Prostate gland (tissue), 2 donors: ENCODE measurements around the gene PRR7. TPM values are rescaled to one million over a fixed set of nuclear protein-coding genes. Genes with fewer than 3 reads are reported as not detected.

Experiments used
- DNase-seq: peaks from one replicate; pipeline ENCODE4 v3.0.0-alpha.2; 2019; ENCODE audit warnings: low spot score
- H3K27ac ChIP-seq, 2 donors: fragments of 200-600 bp; sonication (generic); 2 replicates each; pipeline ENCODE4 v1.5.1; 2017 to 2019
- H3K27me3 ChIP-seq: fragments of 200-600 bp; sonication (generic); replicated peaks from 2 replicates; pipeline ENCODE4 v1.5.1; 2019; ENCODE audit not compliant: insufficient read depth
- H3K36me3 ChIP-seq, 2 donors: fragments of 200-600 bp; sonication (generic); 1 replicate in 1 of 2; 2 replicates in 1 of 2; pipeline versions ENCODE4 v1.5.1 to v1.8.1; 2017 to 2019
- H3K4me1 ChIP-seq: fragments of 200-600 bp; sonication (generic); replicated peaks from 2 replicates; pipeline ENCODE4 v1.5.1; 2019
- H3K4me3 ChIP-seq, 2 donors: fragments of 200-600 bp; sonication (generic); 2 replicates each; pipeline ENCODE4 v1.5.1; 2017 to 2019
- H3K9me3 ChIP-seq: fragments of 200-600 bp; sonication (generic); 2 replicates; pipeline ENCODE4 v1.5.1; 2017
- CTCF ChIP-seq, 4 experiments: fragments of 200-600 bp in 2 of 4; fragments of 450-650 bp in 2 of 4; sonication (generic) in 2 of 4; IDR thresholded peaks; 1 replicate in 3 of 4; 2 replicates in 1 of 4; pipeline ENCODE4 v1.5.1; 2016 to 2019; ENCODE audit warnings: antibody characterized with exemption in 4 of 4, mild to moderate bottlenecking in 2 of 4, moderate library complexity in 2 of 4
- POLR2A ChIP-seq: fragments of 450-650 bp; IDR thresholded peaks from one replicate; pipeline ENCODE4 v1.6.1; 2016; ENCODE audit warnings: antibody characterized with exemption, mild to moderate bottlenecking
- POLR2AphosphoS5 ChIP-seq: sonication (generic); formaldehyde crosslinking; IDR thresholded peaks from one replicate; pipeline ENCODE4 v1.6.1; 2017; ENCODE audit warnings: antibody characterized with exemption
- WGBS: methylation state at CpG from one replicate; pipeline ENCODE4 v1.1.5; 2018; 5-methylcytosine and 5-hydroxymethylcytosine counted together
- intact Hi-C: fragments of 100-400 bp; cut with DNase I; formaldehyde crosslinking; loops from one replicate; pipeline ENCODE4 v1.14.2; 2022
- total RNA-seq, 2 donors: library from RNA; depleted of rRNA; stranded (reverse); fragments of >200 nt; gene quantifications; one replicate each; pipeline ENCODE4 v1.1.0, GENCODE V29; 2016

Gene PRR7
- total RNA-seq, 2 donors from 2014 or later: 8.7 to 11.0 TPM

- 67% methylated on average over 11 of the region's 11 CpGs for WGBS
- no peak for DNase-seq
- Histone ChIP-seq H3K36me3 (no peaks in the 10 kb centered on the region), H3K9me3 (no peaks in the 10 kb centered on the region), H3K27me3 (no peaks in the 10 kb centered on the region), H3K4me3 (no peak overlapping the region), H3K4me1 (peaks cover 24% of the 10 kb centered on the region), H3K27ac (no peak overlapping the region)
- intact Hi-C loops: no loop called here
- TF ChIP-seq POLR2AphosphoS5: no peak
- no peak for TF ChIP-seq CTCF (IDR thresholded peaks at IDR 0.05)
- TF ChIP-seq POLR2A: no peak
These were observed 29.2 kb downstream of the PRR7 start for GRCh38 chr5:177475563-177476427.

GRCh38 chr5:177476531-177477233, 30.1 kb downstream of the PRR7 start:
- intact Hi-C loops: no loop called here
- Histone ChIP-seq H3K9me3 (no peaks in the 10 kb centered on the region), H3K36me3 (no peaks in the 10 kb centered on the region), H3K4me1 (peaks cover 24% of the 10 kb centered on the region), H3K27ac (no peak overlapping the region), H3K27me3 (no peaks in the 10 kb centered on the region), H3K4me3 (no peak overlapping the region)
- no peak for DNase-seq
- TF ChIP-seq POLR2AphosphoS5 (peak; percentile 7), CTCF (IDR thresholded peaks at IDR 0.05) (no peak)
- 75% methylated on average over 18 of the region's 18 CpGs for WGBS

GRCh38 chr5:177477701-177478477, 31.3 kb downstream of the PRR7 start:
- Histone ChIP-seq H3K4me3 (no peak overlapping the region), H3K9me3 (no peaks in the 10 kb centered on the region), H3K4me1 (peaks cover 13% of the 10 kb centered on the region), H3K27ac (peak overlapping the region in 1 of 2 donors; percentile 67), H3K27me3 (no peaks in the 10 kb centered on the region), H3K36me3 (no peaks in the 10 kb centered on the region)
- 81% methylated on average over 13 of the region's 13 CpGs for WGBS
- intact Hi-C loops: no loop called here
- DNase-seq: no peak
- TF ChIP-seq POLR2A (no peak), POLR2AphosphoS5 (no peak)

- H3K4me1 ChIP-seq: peaks cover 13% of the 10 kb centered on the region
- intact Hi-C loops: no loop called here
- TF ChIP-seq POLR2A (no peak), POLR2AphosphoS5 (peak; percentile 58)
These were observed 32.4 kb downstream of the PRR7 start for GRCh38 chr5:177478711-177479646.

GRCh38 chr5:177479774-177480173, 33.2 kb downstream of the PRR7 start:
- TF ChIP-seq CTCF (IDR thresholded peaks at IDR 0.05) (no peak), POLR2A (no peak), POLR2AphosphoS5 (no peak)
- Histone ChIP-seq H3K27ac (peak overlapping the region; percentile 55 to 67), H3K36me3 (no peaks in the 10 kb centered on the region), H3K9me3 (no peaks in the 10 kb centered on the region), H3K27me3 (no peaks in the 10 kb centered on the region), H3K4me3 (no peak overlapping the region), H3K4me1 (peaks cover 13% of the 10 kb centered on the region)
- 17% methylated on average over 14 of the region's 14 CpGs for WGBS
- DNase-seq: no peak
- intact Hi-C loops: no loop called here

More at GRCh38 chr5:177478711-177479646, 32.4 kb downstream of the PRR7 start:
- Histone ChIP-seq H3K27me3 (no peaks in the 10 kb centered on the region), H3K9me3 (no peaks in the 10 kb centered on the region), H3K36me3 (no peaks in the 10 kb centered on the region), H3K27ac (peak overlapping the region; percentile 55 to 67), H3K4me3 (no peak overlapping the region)
- peak; percentile 82 for DNase-seq
- 18% methylated on average over 18 of the region's 18 CpGs for WGBS
